Esophagus squamous epithelium (tissue), 5 donors: ENCODE measurements around the gene ERCC1. TPM values are rescaled to one million over a fixed set of nuclear protein-coding genes. Genes with fewer than 3 reads are reported as not detected.
"Not testable (repeated sequence)": the region's sequence is repeated elsewhere in the genome, so short reads cannot be mapped to it uniquely, and the experiment has no call there.

ENCODE experiments used
- DNase-seq: peaks from one replicate; lab custom pipeline; 2025; lab: John Stamatoyannopoulos, UW
- H3K27ac ChIP-seq, 4 donors: fragments of 200-600 bp; sonication (generic); one replicate each; pipeline ENCODE4 v1.5.1; 2016 to 2019; ENCODE audit warnings: mild to moderate bottlenecking in 1 of 4
- H3K27me3 ChIP-seq, 4 donors: fragments of 200-600 bp; sonication (generic); 1 replicate in 3 of 4; 2 replicates in 1 of 4; pipeline versions ENCODE4 v1.5.1 to v1.6.0; 2017 to 2021; ENCODE audit warnings: antibody characterized with exemption in 1 of 4
- H3K36me3 ChIP-seq, 3 donors: fragments of 200-600 bp; sonication (generic); one replicate each; pipeline ENCODE4 v1.5.1; 2016 to 2019
- H3K4me1 ChIP-seq, 3 donors: fragments of 200-600 bp; sonication (generic); one replicate each; pipeline ENCODE4 v1.5.1; 2017 to 2019
- H3K4me3 ChIP-seq, 4 donors: fragments of 200-600 bp; sonication (generic); 1 replicate in 3 of 4; 2 replicates in 1 of 4; pipeline ENCODE4 v1.5.1; 2016 to 2019; ENCODE audit warnings: mild to moderate bottlenecking in 2 of 4, moderate library complexity in 1 of 4
- H3K9me3 ChIP-seq, 3 donors: fragments of 200-600 bp; sonication (generic); one replicate each; pipeline ENCODE4 v1.5.1; 2016 to 2019
- CTCF ChIP-seq, 6 experiments: fragments of 450-650 bp in 4 of 6; fragments of 200-600 bp in 2 of 6; sonication (generic) in 2 of 6; IDR thresholded peaks; one replicate each; pipeline ENCODE4 v1.5.1; 2016 to 2019; ENCODE audit warnings: antibody characterized with exemption in 6 of 6, mild to moderate bottlenecking in 4 of 6, moderate library complexity in 4 of 6
- POLR2A ChIP-seq, 4 donors: fragments of 450-650 bp; IDR thresholded peaks; one replicate each; pipeline ENCODE4 v1.6.1; 2017; ENCODE audit warnings: antibody characterized with exemption in 4 of 4, mild to moderate bottlenecking in 4 of 4, moderate library complexity in 3 of 4
- whole genome bisulfite sequencing, 2 donors: methylation state at CpG; one replicate each; pipeline ENCODE4 v1.1.5; 2018; 5-methylcytosine and 5-hydroxymethylcytosine counted together
- intact Hi-C: fragments of 100-400 bp; cut with DNase I; formaldehyde crosslinking; loops from one replicate; pipeline ENCODE4 v1.15.0; 2022
- total RNA-seq, 4 donors: library from RNA; depleted of rRNA; stranded (reverse); fragments of >200 nt; gene quantifications; one replicate each; pipeline ENCODE4 v1.1.0, GENCODE V29; 2016
- donor health status: DM: yes; HTN: yes; CAD: no.

ERCC1 gene
- total RNA-seq, 4 donors from 2014 or later: 27.7 to 80.9 (median 48.5) TPM

GRCh38 chr19:45429896-45430295, 6.2 kb upstream of the ERCC1 start:
- H3K4me1 ChIP-seq: peaks cover 11 to 43% (median 13%) of the 10 kb centered on the region in 3 donors
- peak overlapping the region in 2 of 4 donors; percentile 28 to 82 for H3K27ac ChIP-seq
- H3K4me3 ChIP-seq, H3K36me3 ChIP-seq, H3K9me3 ChIP-seq, DNase-seq, H3K27me3 ChIP-seq, intact Hi-C loops: not testable (repeated sequence)
- WGBS, 2 donors: 80 to 83% methylated on average over 5 to 6 of the region's 11 CpGs

GRCh38 chr19:45428384-45429231, 4.9 kb upstream of the ERCC1 start:
- peak overlapping the region; percentile 38 to 88 (median 82) for H3K27ac ChIP-seq
- 9 to 15% methylated on average over 5 to 22 of the region's 73 CpGs for WGBS, 2 donors
- peaks cover 11 to 56% (median 18%) of the 10 kb centered on the region in 3 donors for H3K4me1 ChIP-seq
- intact Hi-C loops: no loop called here
- DNase-seq: no peak
- peaks cover 0 to 8% (median 0%) of the 10 kb centered on the region in 4 donors for H3K27me3 ChIP-seq
- H3K4me3 ChIP-seq: peak overlapping the region; percentile 20 to 69 (median 53)
- TF ChIP-seq POLR2A (IDR thresholded peaks at IDR 0.05) (peak in 1 of 4 donors; percentile 13), CTCF (IDR thresholded peaks at IDR 0.05) (peak in 3 of 6 experiments; percentile 10 to 33 (median 24))
- no peaks in the 10 kb centered on the region for H3K9me3 ChIP-seq
- no peaks in the 10 kb centered on the region for H3K36me3 ChIP-seq

- TF ChIP-seq CTCF (IDR thresholded peaks at IDR 0.05) (no peak), POLR2A (IDR thresholded peaks at IDR 0.05) (no peak)
- Histone ChIP-seq H3K9me3 (no peaks in the 10 kb centered on the region), H3K27ac (peak overlapping the region; percentile 91 to 97 (median 94)), H3K4me3 (peak overlapping the region; percentile 60 to 70 (median 65)), H3K27me3 (peaks cover 0 to 8% (median 0%) of the 10 kb centered on the region in 4 donors), H3K4me1 (peaks cover 26 to 94% (median 28%) of the 10 kb centered on the region in 3 donors), H3K36me3 (peaks cover 0 to 32% (median 4%) of the 10 kb centered on the region in 3 donors)
- intact Hi-C loops: no loop called here
- WGBS, 2 donors: 3 to 5% methylated on average over 13 to 17 of the region's 24 CpGs
- DNase-seq: no peak
These were observed 708 bp upstream of the ERCC1 start for GRCh38 chr19:45424191-45425058.

- no peak for DNase-seq
- Histone ChIP-seq H3K36me3 (peaks cover 0 to 45% (median 4%) of the 10 kb centered on the region in 3 donors), H3K4me3 (peak overlapping the region; percentile 60 to 70 (median 65)), H3K27ac (peak overlapping the region; percentile 91 to 97 (median 94)), H3K27me3 (peaks cover 0 to under 1% (median 0%) of the 10 kb centered on the region in 4 donors), H3K9me3 (no peaks in the 10 kb centered on the region), H3K4me1 (peaks cover 15 to 87% (median 21%) of the 10 kb centered on the region in 3 donors)
- 11 to 21% methylated on average over 9 to 19 of the region's 20 CpGs for WGBS, 2 donors
- intact Hi-C loops: no loop called here
- TF ChIP-seq CTCF (IDR thresholded peaks at IDR 0.05): no peak
- no peak for TF ChIP-seq POLR2A (IDR thresholded peaks at IDR 0.05)
These were observed 606 bp downstream of the ERCC1 start for GRCh38 chr19:45423033-45423588.

- TF ChIP-seq CTCF (IDR thresholded peaks at IDR 0.05) (no peak), POLR2A (IDR thresholded peaks at IDR 0.05) (no peak)
- WGBS, 2 donors: 58 to 78% methylated on average over 6 of the region's 6 CpGs
- Histone ChIP-seq H3K9me3 (no peaks in the 10 kb centered on the region), H3K36me3 (peaks cover 4 to 56% (median 4%) of the 10 kb centered on the region in 3 donors), H3K4me3 (no peak overlapping the region), H3K27ac (no peak overlapping the region), H3K4me1 (peaks cover 15 to 76% (median 16%) of the 10 kb centered on the region in 3 donors), H3K27me3 (no peaks in the 10 kb centered on the region)
- DNase-seq: no peak
- intact Hi-C loops: no loop called here
These were observed 1.7 kb downstream of the ERCC1 start for GRCh38 chr19:45421947-45422498.
